GM18909 (cell line): ENCODE measurements around the gene TSPAN18.

Source experiments
- ATAC-seq: cut with Tn5 transposase; IDR thresholded peaks from one replicate; pipeline ENCODE4 v1.9.1; 2021; ENCODE audit warnings: mild to moderate bottlenecking; ENCODE audit not compliant: unreplicated experiment, poor library complexity

TSPAN18 gene

DNA sequence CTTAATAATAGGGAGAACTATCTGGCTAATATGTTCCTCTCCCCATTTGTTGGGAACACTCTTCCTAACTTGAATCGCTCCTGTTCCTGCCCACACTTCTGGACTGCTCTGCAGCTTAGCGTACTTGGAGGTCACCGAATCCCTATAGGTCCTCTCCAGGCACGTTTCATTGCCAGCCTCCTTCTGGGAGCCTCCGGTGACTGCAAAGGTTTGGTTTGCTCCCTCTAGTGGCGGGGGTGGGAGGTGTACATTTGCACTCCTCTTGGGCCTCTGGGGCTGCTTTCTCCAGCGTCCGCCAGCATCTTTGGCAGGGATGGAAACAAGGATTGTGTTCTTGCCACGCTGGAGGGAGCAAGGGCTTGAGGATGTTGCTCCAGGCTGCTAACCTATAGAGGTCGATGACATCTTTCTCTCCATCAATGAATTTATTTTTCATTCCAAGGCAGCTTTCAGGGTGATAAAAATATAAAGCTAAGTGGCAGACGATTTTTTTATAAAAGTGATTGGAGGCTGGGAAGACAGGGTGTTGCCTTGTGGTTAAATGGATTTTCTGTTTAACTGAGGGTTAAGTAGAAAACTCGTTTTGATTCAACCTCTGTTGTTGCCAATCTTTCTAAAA lies 48.7 kb downstream of the TSPAN18 start:
- ATAC-seq, result no peak

DNA sequence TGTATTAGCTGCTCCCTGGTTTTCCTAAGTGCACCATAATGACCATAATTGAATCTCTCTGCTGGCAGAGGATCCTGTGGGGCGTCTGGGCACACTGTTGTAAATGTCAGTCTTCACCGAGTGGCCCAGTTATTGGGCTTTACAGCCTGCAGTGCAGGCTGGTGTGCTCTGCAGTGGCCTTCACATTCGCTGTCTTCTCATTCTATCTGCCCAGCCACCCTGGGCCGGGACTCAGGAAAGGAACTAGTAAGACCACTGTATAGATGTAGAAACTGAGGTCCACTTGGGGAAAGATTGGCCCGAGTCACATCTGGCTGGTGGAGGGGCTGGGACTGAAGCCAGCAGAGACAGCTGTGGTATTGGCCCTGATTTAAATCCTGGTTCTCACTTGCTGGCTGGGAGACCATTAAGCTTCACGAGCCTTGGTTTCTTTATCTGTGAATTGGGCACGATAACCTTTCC lies 49.3 kb downstream of the TSPAN18 start:
- no peak for ATAC-seq

DNA sequence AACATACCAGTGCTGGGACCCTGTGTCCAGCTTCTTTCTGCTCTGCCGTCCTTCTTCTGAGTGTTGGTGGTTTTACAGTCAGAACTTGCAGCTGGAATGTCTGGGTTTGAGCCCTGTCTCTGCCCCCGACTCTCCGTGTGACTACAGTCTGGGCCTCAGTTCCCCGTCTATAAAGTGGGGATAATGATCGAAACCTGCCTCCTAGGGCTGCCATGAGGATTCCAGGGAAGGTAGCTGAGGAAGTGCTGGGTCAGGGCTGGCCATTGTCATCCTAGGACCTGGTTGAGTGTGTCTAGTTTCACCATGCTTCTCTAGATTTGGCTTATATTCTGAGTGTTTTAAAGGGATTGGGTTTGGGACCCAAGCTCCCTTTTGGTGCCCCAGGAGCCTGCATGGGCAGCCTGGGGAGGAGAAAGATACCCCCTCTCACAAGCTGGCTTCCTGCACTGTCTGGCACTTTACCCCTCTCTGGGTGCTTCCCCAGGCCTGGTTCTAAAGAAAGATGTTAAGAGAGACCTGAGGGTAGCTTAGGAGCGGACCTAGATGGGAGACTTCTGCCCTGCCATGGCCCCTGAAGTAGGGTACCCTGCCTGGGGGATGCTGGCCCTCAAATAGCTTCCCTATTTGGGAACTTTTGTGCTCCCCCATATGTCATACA lies 49.9 kb downstream of the TSPAN18 start:
- no peak for ATAC-seq

DNA sequence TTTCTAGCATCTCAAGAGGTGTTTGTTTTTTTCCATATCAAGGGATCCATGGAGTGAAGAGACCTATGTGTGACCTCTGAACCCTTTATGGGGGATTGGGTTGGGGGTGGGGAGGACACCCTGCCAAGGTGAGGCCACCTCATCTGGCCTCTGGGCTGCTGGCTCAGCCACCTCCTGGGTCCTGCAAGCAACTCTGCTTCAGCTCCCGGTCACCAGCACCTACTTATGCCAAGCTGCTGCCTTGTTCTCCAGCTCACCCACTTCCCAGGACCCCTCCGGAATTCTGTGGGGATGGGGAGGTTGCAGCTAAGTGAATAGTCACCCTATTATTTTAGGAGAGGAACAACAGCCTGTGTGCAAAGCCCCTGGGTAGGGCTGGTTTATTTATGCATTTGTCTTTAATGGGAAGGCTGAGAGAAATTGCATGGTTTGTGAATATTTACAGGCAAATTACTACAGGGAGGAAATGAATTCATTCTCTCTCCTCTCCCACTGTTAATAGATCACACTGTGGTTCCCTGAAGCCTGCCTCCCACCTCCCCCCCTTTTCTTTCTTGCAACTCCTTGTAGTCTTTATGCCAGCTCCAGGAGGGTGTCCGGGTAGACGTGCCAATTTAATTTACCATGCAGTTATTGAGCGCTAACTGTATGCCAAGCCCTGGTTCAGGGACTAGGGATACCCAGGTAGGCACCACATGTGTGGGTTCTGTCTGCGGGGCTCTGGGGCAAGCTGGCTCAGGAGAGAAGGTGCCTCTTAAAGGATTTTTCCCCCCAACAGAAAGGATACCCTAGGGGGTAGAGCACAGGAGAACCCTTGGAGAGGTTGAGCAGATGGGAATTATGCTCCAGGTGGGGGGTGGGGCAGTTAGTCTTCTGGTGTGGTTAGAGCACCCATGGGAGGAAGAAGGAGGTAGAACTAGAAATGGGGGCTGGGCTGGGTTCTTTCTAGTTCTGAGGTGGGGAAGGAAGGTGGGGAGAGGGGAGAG lies 50.7 kb downstream of the TSPAN18 start:
- no peak for ATAC-seq

DNA sequence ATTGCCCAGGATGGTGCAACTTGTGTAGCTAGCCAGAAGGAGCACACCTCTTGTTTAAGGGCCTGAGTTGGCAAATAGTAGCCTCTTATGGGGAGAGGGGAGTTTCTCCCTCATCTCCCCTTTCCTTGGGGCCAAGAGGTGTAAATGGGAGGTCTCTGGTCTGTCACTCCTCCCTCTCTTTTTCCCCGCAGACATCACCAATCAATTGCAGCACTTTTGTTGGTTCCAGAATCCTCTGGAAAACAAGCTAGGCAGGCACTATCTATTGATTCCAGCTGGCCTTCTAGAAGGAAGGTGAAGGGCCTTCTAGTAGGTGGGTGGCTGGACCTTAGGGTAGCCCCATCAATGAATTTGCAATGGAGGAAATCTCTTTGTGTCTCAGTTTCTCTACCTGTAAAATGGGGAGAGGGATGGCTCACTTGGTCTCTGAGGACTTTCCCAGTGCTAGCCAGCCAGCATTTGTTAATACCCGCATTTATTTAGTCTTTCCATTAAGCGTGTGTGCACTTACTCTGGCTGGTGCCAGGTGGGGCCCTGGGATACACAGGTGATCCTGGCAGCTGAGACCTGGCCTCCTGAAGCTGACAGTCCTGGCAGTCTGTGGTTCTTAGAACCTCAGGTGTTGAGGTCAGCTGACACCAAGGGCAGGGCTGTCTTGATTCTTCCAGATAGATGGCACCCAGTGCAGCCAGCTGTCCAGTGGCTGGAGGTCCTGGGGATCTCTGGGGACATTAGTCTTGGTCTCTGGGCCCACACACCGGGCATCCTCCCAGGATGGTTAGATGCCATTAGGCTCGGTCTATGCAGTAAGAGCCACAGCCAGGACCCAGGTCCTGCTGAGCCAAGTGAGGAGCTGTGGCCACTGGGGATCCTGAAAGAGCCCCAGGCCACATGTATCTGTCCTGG lies 51.7 kb downstream of the TSPAN18 start:
- no peak for ATAC-seq

DNA sequence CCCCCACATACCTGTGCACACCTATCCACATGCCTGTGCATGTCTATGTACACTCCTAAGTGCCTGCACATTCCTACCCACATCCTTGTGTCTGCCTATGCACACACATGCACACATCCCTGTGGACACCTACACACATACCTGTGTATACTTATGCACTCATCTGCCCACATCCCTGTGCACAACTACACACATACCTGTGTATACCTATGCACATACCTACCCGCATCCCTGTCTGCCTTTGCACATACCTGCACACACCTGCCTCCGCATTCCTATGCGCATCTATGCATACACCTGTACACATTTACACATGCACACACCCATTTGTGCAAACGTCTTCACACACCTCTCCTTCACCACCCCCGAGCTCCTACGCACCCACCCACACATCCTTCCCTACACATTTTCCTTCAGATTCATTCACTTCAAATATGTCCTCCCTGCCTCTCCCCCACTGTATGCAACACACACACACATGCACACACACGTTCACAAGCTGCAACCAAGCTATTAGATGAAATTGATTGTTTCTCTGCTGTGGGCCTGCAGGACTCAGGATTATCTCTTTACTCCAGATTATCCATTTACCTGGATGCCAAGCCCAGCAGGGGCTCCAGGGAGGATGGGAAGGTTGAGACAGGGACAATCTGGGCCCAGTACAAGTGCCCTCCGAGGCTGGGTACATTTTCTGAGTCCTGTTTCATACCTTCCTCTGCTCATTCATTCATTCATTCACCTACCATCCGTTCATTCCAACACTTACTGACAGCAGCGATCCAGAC lies 53.2 kb downstream of the TSPAN18 start:
- no peak for ATAC-seq

DNA sequence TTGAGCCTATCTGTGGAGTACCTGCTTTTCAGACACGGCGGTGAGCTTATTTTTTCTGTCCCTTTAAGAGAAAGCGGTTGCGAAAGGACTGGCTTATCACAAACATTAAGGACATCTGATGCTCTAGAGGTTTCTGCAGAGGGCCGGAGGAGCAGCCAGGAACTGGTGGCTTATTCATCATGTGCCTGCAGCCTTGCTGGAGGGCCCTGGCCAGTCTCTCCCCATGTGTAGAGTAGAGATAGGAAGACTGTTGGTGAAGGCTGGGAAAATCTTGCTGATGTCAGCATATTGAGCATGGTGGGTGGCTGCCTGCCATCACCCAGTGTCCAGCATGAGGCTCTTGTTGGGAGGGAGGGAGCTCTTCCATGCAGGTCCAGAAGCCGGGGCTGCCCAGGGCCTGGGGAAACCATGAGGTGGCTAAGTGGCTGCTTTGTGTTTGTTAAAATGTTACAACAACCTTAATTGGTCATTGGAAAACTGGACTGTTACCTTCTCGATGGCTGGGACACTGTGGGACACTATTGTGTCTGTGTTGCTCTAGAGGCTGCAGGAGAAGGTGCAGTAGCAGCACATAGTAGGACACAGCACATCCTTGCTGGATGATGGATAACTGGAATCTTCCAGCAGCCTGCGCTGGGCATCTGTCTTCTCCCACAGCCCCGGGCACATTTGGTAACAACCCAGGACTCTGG lies 54.3 kb downstream of the TSPAN18 start:
- no peak for ATAC-seq

DNA sequence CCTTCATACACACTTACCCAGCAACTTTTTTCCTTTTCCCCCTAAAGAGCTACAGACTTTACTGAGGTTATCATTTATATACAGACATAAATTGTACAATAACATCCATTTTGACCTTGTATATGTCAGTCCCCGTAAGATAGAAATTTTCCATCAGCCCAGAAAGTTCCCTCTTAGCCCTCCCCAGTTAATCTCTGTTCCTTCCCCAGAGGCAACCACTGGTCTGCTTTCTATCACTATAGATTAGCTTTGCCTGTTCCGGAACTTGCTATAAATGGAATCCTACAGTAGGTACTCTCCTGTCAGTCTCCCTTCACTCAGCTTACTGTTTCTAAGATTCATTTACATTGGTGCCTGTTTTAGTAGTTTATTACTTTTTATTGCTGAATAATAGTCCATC lies 54.9 kb downstream of the TSPAN18 start:
- no peak for ATAC-seq

DNA sequence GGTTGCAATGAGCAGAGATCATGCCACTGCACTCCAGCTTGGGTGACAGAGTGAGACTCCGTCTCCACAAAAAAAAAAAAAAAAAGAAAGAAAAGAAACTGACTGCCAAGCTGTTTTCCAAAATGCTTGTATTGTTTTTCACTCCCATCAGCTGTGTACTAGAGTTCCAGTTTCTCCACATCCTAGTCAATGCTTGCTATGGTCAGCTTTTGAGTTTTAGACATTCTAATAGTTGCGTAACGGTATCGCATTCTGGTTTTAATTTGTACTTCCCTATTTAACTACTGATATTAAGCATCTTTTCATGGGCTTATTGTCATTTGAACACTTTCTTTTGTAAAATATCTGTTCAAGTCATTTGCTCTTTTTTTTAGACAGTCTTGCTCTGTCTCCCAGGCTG lies 55.7 kb downstream of the TSPAN18 start:
- no peak for ATAC-seq

DNA sequence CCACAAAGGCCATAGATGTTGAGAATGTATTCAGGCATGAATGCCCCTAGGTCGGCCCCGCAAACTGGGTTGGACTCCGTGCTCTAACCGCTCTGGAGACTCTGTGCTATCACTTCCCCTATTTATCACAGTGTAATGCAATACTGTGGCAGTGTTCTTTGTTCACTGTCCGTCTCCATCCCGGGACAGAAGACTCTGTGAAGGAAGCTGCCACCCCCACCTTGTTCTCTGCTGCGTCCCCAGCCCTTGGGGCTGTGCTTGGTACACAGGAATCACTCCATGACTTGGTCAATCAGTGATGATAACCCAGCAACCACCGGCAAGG lies 57.6 kb downstream of the TSPAN18 start:
- no peak for ATAC-seq

DNA sequence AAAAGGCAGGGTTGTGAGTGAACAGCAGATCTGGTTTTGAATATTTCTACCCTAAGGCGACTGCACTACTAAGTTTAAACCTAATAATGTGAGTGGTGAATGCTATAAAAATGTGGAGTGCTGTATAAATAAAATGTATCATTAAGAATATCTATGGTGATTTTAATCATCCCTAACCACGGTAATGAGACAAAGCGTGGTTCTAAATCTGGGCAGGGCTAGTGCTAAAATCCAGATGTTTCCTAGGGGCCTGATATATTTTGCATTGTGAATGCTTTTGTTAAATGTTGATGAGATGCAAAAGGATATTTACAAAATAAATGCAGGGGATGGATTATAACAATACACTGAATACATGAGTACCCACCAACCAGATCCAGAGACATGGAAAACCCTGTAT lies 58.1 kb downstream of the TSPAN18 start:
- ATAC-seq, result no peak

DNA sequence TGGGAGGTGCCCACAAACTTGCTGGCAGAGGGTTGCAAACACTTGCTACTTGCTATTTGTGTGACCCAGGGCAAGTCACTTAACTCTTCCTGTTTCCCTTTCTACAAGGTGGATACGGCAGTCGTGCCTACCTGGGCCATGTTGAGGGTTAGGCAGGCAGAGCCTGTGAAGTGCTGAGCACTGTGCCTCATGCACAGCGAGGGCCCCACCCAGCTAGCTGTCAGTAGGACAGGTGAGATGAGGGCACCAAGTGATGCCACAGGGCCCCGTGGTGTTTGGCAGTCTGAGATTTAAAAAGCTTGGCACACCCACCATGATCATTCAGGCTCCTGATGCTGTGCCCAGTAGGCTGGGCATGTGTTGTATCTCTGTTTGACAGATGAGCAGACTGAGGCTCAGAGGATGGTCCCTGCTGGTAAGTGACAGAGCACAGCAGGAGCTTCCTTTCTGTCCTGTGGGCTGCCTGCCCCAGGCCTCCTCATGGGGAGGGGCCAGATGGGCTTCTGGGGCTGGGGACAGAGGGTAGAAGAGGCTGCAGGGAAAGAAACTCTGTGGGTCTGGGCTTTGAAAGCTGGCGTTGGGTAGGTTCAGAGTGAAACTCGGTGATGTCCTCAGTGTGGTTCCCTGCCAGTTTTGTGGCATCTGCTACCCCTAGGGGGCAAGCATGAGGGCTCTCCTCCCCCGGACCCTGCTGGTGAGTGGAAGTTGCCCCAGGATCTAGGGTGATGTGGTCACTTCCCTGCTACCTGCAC lies 59.3 kb downstream of the TSPAN18 start:
- ATAC-seq, result no peak

DNA sequence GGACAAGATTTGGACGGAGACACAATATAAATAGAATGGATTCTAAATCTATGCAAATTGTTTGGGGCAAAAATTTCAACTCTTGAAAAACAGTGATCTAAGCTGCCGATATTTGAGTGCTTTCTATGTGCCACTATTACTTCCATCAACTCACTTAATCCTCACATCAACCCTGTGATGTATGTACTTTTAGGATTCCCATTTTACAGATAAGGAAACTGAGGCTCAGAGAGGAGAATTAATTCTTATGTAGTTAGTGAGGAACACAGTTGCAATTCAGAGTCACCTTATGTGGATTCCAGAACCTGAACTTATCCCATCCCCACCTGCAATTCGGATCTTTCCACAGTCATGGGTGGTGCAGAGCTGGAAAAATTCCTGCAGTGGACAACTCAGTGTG lies 60.3 kb downstream of the TSPAN18 start:
- no peak for ATAC-seq

DNA sequence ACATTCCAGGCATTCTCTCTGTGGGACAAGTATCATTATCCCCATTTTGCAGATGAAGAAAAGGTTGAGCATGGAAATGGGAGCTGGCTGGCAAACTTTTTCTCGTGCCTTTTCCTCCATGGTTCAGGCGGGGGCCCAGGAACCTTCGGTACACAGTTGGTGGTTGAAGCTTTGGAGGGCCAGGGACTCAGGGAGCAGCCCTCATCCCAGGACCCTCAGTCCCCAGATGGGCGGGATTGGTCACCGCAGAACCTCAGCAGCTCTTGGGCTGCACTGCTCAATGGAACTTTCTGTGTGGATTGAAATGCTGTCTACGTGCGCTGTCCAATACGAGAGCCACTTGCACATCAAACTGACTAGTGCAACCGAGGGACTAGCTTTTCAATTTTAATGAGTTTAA lies 61.2 kb downstream of the TSPAN18 start:
- ATAC-seq, result no peak

DNA sequence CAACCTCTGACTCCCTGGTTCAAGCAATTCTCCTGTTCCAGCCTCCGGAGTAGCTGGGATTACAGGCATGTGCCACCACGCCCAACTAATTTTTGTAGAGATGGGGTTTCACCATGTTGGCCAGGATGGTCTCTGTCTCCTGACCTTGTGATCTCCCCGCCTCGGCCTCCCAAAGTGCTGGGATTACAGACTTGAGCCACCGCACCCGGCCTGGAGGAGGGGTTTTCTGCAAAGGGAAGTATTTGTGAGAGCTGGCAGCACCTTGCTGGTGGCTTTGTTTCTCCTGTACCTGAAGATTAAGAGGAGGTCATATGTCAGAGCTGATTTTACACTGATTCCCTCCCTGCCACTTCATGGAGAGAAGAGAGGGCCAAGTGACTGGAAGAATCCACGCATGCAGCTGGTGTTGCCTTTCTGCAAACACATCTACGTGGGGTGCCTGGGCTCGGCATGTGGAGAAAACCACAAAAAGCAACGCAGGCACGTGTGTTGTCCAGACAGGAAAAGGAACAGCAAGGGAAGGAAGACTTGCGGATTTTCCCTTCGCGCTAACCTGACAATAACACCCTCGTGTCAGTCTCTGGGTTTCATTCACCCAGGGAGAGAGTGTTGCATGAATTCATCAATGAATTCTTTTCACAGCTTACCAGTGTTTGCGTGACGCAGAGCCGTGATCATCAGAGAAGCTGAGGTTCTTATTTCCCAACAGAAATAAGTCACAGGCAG lies 61.9 kb downstream of the TSPAN18 start:
- no peak for ATAC-seq

DNA sequence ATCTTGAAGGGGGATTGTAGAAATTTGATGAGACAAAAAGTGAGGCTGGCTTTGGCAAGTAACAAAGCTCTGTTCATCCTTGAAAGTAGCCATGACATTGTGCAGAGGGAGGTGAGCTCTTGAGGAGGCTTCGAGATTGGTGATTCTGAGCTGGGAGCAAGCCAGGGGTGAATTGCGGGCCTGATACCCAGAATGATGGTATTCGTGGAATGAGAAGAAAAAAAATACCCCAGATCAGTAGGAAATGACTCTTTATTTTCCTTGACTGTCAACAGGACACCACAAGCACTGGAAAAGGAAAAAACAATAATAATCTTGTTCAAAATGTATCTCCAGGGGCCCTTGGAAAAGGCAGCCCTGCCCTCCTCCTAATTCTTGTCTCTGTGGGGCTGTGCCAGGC lies 62.7 kb downstream of the TSPAN18 start:
- ATAC-seq, result no peak

DNA sequence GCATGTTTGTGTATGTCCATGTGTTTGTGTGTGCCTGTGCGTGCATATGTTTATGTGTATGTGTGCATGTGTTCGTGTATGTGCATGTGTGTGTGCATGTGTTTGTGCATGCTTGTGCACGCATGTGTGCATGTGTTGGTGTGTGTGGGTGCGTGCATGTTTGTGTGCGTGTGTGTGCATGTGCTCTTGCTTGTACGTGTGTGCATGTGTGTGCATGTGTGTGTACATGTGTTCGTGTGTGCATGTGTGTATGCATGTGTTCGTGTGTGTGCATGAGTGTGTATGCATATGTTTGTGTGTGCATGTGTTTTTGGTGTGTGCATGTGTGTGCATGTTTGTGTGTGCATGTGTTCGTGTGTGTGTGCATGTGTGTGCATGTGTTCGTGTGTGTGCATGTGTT lies 63.4 kb downstream of the TSPAN18 start:
- no peak for ATAC-seq
